Right cardiac atrium (tissue), 5 donors: ENCODE measurements around the gene SRP72. TPM values are rescaled to one million over a fixed set of nuclear protein-coding genes. Genes with fewer than 3 reads are reported as not detected.
"Not testable (repeated sequence)": the region's sequence is repeated elsewhere in the genome, so short reads cannot be mapped to it uniquely, and the experiment has no call there.

Experiments used
- ATAC-seq, 2 donors: fragments of 200-7000 bp; cut with Tn5 transposase; one replicate each; pipeline versions ENCODE4 v1.8.0 to v1.9.1; 2020; ENCODE audit warnings: moderate library complexity in 2 of 2, mild to moderate bottlenecking in 1 of 2
- DNase-seq, 3 donors: peaks; one replicate each; pipeline ENCODE4 v3.0.0-alpha.2; 2020
- H3K27ac ChIP-seq: one replicate; pipeline ENCODE4 v1.5.1; 2013; ENCODE audit warnings: mild to moderate bottlenecking, low read length, control low read depth, moderate library complexity
- H3K27me3 ChIP-seq: one replicate; pipeline ENCODE4 v1.6.1; 2013; ENCODE audit not compliant: control insufficient read depth, insufficient read depth
- H3K4me1 ChIP-seq: one replicate; pipeline ENCODE4 v1.6.1; 2013; ENCODE audit warnings: low read length; ENCODE audit not compliant: control insufficient read depth, insufficient read depth
- H3K4me3 ChIP-seq: one replicate; pipeline ENCODE4 v1.5.1; 2013; ENCODE audit warnings: low read length, control low read depth
- H3K9me3 ChIP-seq: one replicate; pipeline ENCODE4 v1.6.1; 2013; ENCODE audit warnings: low read length; ENCODE audit not compliant: control insufficient read depth
- WGBS: extraction: QIAGEN DNeasy Blood & Tissue Kit; methylation state at CpG from one replicate; pipeline ENCODE4 v1.1.7; 2013; 5-methylcytosine and 5-hydroxymethylcytosine counted together
- intact Hi-C, 4 donors: fragments of 100-400 bp; cut with DNase I; formaldehyde crosslinking; loops; one replicate each; pipeline versions ENCODE4 v1.11.0 to v1.14.0; 2022 to 2023
- polyA plus RNA-seq: library from polyadenylated mRNA; stranded (reverse); fragments of 200-250 nt; gene quantifications from one replicate; pipeline ENCODE4 v1.2.3, GENCODE V29; 2013
- total RNA-seq, 4 donors: library from RNA; stranded (reverse); fragmentation: NEBNext Ultra II Directional; extraction: Animal tissue kit (Norgen Biotek cat#: 25700); gene quantifications; one replicate each; pipeline ENCODE4 v1.2.1, GENCODE V29; 2021
- donor health status: healthy with polysubstance abuse.
- donor health status: DM: no; HTN: yes; CAD: no.
- donor health status: DM: no; HTN: no; CAD: no.
- donor health status: DM: no; HTN: yes; CAD: no; lungs with severe emphysema.
- donor health status: DM: yes; HTN: yes; CAD: no.

The SRP72 gene
- total and polyA plus RNA-seq, 5 donors, result 16.5 to 53.7 (median 36.2) TPM

DNA sequence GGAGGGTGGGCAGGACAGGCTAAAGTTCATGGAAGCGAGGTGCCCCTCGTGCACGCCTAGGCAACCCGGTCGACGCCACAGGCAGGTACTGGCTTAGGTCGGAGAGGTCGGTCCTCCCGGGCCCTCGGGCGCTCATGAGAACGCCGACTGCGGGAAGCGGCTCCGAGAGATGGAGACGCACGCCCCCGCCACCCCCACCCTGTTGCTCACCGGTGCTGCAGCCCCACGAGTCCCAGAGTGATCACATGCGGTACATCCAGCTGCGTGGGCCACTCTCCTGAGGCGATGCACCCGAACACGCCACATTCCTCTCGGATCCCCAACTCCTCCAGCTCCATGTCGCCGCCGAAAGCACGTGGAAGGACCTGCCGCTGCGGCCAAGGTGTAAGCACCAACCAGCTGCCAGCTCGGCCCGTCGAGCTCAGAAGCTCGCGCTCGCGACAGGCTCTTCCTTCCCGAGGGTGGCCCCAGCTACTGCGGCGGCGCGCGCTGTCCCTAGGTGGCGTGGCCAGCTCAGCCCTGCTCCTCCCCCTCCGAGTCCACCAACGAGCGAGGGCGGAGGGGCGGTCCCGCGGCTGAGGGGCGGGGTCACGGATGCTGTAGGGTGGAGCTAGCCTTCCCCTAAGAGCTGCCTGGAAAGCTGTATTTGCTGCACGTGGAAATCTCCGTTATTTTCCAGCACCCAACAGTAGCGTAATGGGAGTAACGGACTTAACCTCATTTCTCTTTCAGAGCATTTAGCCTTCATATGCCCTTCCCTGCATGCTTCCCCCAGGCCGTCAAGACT lies 32.1 kb upstream of the SRP72 start, which contains the start of gene PPAT:
Gene PPAT, minus strand, starts transcription at position 476 of the 787 bp plus-strand sequence. Its CDS starts 138 bp downstream, at position 338.
- Histone ChIP-seq H3K4me3 (peak within 1 kb of the TSS; percentile 80), H3K27ac (peak within 1 kb of the TSS; percentile 99), H3K4me1 (no peaks in the 10 kb centered on the region), H3K9me3 (no peaks in the 10 kb centered on the region), H3K27me3 (no peaks in the 10 kb centered on the region)
- intact Hi-C loops, result no loop called here
- DNase-seq (peak; percentile 98 to 99 (median 99)), ATAC-seq (peak; percentile 98)
- under 1% methylated on average over 61 of the region's 61 CpGs for WGBS

DNA sequence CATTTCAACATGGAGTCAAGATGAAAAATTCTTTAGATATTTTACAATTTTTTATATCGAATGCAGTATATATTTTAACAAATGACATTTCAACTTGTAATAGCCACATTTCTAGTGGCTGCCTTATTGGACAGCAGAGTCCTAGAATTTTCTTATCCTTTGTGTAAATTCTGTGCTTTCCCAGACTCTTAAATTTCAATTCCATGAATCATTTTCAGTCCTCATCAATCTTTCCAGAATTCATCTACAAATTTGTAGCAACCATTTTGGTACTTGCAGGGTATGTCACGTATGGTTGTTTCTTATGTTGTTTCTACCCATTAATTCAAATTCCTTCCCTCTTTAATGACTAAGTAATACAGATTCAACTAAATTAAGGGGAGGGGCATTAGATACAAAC lies 28.7 kb upstream of the SRP72 start:
- DNase-seq, result no peak
- Histone ChIP-seq H3K4me3 (no peak overlapping the region), H3K27ac (no peak overlapping the region), H3K27me3 (no peaks in the 10 kb centered on the region), H3K9me3 (no peaks in the 10 kb centered on the region), H3K4me1 (no peaks in the 10 kb centered on the region)
- intact Hi-C loops, result no loop called here
- WGBS, result 94% methylated on average over 2 of the region's 2 CpGs
- no peak for ATAC-seq

DNA sequence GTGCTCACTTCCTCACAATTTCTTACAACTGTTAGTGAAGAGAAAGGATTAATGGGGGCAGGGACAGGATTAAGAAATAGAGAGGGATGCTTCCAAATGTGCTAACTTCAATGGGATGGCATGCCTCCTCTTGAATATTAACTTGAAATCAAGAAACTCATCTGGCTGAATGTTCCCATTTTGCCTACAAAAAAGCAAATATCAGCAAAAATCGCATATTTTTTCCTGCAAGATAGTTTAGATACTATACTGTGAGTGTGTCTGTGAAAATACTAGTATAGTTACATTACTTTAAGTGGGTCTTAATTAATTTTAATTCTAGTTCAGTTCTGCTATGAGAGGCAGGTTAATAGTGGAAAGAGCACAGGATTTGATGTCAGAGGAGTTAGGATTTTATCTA lies 26.4 kb upstream of the SRP72 start:
- no peaks in the 10 kb centered on the region for H3K27me3 ChIP-seq
- H3K9me3 ChIP-seq, result no peaks in the 10 kb centered on the region
- DNase-seq (no peak), ATAC-seq (no peak)
- H3K4me3 ChIP-seq, result no peak overlapping the region
- no peak overlapping the region for H3K27ac ChIP-seq
- intact Hi-C loops, result no loop called here
- 91% methylated on average over 1 of the region's 1 CpG for WGBS
- H3K4me1 ChIP-seq, result no peaks in the 10 kb centered on the region

DNA sequence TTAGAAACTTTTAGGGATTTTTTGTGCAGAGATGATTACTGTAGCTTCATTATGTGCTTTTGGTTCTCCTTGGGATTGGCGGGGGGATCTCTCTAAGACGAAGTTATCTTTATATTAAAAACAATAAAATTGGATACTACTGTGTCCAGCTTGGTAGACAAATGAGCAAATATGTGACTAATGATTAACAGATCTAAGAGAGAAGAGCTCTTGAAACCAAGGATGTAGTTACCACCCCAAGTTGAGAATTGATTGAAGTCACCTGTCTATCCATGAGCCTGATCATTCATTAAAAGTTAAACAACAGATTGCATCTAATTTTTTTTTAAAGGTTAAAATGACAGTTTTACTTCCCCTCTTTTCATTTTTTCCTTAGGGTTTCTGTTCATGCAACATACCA lies 22.7 kb upstream of the SRP72 start:
- ATAC-seq, result no peak
- no peak overlapping the region for H3K4me3 ChIP-seq
- intact Hi-C loops, result no loop called here

DNA sequence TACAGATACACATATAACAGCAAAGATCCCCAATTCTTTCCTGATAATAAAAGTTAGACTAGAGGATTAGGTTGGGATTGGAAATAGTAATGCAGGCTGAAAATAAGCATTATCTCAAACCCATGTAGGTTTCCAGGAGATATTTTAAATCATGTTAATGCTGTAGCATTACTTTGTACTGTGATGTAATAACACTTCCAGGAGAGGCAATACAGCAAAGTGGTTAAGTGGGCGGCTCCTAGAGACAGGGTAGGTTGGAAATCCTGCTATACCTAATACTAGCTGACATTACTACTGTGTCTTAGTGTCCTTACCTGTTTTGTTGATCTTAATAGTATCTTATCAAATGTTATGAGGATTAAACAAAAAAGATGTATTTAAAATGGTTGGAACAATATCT lies 21.7 kb upstream of the SRP72 start:
- Histone ChIP-seq H3K4me1 (no peaks in the 10 kb centered on the region), H3K27ac (no peak overlapping the region), H3K4me3 (no peak overlapping the region), H3K27me3 (no peaks in the 10 kb centered on the region), H3K9me3 (no peaks in the 10 kb centered on the region)
- WGBS, result 91% methylated on average over 1 of the region's 1 CpG
- intact Hi-C loops, result no loop called here
- ATAC-seq (no peak), DNase-seq (no peak)

More for the DNA sequence above, 22.7 kb upstream of the SRP72 start:
- 94% methylated on average over 2 of the region's 2 CpGs for WGBS
- H3K4me1 ChIP-seq, result no peaks in the 10 kb centered on the region
- H3K27me3 ChIP-seq, result no peaks in the 10 kb centered on the region
- no peak overlapping the region for H3K27ac ChIP-seq
- no peak for DNase-seq
- H3K9me3 ChIP-seq, result no peaks in the 10 kb centered on the region

DNA sequence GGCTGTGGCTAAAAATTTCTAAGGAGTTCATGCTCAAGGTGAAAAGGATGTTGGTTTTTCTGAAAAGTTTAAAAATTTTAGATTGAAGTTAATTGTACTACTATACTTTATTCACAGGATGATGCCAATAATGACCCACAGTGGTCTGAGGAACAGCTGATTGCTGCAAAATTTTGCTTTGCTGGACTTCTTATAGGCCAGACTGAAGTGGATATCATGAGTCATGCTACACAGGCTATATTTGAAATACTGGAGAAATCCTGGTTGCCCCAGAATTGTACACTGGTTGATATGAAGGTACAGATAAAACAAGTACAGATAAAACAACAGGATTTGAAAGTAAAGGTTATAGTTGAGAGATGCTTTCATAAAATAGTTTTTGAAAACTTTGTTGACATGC lies 19.1 kb upstream of the SRP72 start:
- no peak for DNase-seq
- Histone ChIP-seq H3K4me3 (no peak overlapping the region), H3K4me1 (no peaks in the 10 kb centered on the region), H3K27ac (no peak overlapping the region), H3K27me3 (no peaks in the 10 kb centered on the region), H3K9me3 (no peaks in the 10 kb centered on the region)
- ATAC-seq, result no peak
- intact Hi-C loops, result no loop called here

DNA sequence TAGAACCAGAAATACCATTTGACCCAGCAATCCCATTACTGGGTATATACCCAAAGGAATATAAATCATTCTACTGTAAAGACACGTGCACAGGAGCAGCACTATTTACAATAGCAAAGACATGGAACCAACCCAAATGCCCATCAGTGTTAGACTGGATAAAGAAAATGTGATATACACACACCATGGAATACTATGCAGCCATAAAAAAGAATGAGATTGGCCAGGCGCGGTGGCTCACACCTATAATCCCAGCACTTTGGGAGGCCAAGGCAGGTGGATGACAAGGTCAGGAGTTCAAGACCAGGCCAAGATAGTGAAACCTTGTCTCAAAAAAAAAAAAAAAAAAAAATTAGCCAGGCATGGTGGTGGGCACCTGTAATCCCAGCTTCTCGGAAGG lies 17.9 kb upstream of the SRP72 start:
- H3K27ac ChIP-seq, H3K4me1 ChIP-seq, intact Hi-C loops, ATAC-seq, H3K9me3 ChIP-seq, DNase-seq, H3K4me3 ChIP-seq, H3K27me3 ChIP-seq: not testable (repeated sequence)
- 99% methylated on average over 4 of the region's 4 CpGs for WGBS

DNA sequence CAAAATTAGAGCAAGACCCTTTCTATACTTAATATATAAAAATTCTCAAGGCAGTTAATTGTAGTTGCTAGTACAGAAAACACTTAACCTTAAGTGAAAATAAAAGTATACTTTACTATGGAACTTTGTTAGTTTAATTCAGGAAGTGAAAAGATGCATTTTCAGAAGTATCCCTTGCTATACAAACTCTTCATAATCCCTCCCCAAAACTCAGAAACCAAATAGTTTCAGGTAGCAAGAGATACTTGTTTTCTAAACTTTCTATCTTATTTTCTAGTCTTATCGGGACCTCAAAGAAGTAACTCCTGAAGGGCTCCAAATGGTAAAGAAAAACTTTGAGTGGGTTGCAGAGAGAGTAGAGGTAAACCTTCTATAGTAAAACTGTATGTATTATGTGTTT lies 17.1 kb upstream of the SRP72 start:
- H3K9me3 ChIP-seq, result no peaks in the 10 kb centered on the region
- WGBS, result 98% methylated on average over 1 of the region's 1 CpG
- intact Hi-C loops, result no loop called here
- H3K27me3 ChIP-seq, result no peaks in the 10 kb centered on the region
- no peaks in the 10 kb centered on the region for H3K4me1 ChIP-seq
- H3K27ac ChIP-seq, result no peak overlapping the region
- no peak overlapping the region for H3K4me3 ChIP-seq
- DNase-seq, result no peak
- no peak for ATAC-seq

DNA sequence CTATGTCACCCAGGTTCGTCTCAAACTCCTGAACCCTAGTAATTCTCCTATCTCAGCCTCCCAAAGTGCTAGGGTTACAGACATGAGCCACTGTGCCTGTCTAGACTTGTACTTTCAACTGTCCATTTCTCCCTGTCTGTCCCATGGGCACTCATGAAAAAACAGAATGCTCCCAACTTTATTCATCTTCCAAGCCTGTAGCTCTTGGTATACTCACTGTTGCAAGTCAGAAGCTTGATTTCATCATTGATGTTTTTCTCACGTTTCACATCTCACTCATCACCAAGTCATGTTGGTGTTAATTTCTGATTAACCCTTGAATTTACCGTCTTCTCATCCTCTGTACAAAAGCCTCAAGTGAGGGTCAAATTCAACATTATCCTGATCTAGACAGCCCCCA lies 7.3 kb upstream of the SRP72 start:
- no peaks in the 10 kb centered on the region for H3K9me3 ChIP-seq
- peaks cover 6% of the 10 kb centered on the region for H3K4me1 ChIP-seq
- H3K4me3 ChIP-seq, result no peak overlapping the region
- no peaks in the 10 kb centered on the region for H3K27me3 ChIP-seq
- 71% methylated on average over 3 of the region's 3 CpGs for WGBS
- no peak for ATAC-seq
- intact Hi-C loops, result no loop called here
- H3K27ac ChIP-seq, result no peak overlapping the region
- DNase-seq, result no peak

DNA sequence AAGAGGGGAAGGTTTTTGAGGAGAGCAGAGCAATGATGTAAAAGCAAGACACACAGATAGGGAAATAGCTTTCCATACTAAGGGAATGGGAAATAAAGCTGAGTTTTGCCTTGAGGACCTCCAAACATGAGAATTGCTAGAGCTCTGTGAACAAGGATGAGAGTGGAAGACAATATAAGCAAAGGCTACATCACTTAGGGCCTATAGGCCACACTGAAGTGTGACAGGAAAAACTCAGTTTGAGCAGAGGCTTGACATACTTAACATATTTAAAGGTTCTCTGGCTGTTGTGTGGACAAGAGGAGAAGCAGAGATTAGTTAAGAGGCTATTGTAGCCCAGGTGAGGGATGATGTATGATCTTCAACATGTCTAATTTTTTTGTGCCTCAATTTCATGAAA lies 5.3 kb upstream of the SRP72 start:
- intact Hi-C loops, result no loop called here
- no peaks in the 10 kb centered on the region for H3K9me3 ChIP-seq
- H3K4me1 ChIP-seq, result peaks cover 9% of the 10 kb centered on the region
- no peaks in the 10 kb centered on the region for H3K27me3 ChIP-seq
- ATAC-seq (no peak), DNase-seq (no peak)
- no peak overlapping the region for H3K27ac ChIP-seq
- H3K4me3 ChIP-seq, result no peak overlapping the region

DNA sequence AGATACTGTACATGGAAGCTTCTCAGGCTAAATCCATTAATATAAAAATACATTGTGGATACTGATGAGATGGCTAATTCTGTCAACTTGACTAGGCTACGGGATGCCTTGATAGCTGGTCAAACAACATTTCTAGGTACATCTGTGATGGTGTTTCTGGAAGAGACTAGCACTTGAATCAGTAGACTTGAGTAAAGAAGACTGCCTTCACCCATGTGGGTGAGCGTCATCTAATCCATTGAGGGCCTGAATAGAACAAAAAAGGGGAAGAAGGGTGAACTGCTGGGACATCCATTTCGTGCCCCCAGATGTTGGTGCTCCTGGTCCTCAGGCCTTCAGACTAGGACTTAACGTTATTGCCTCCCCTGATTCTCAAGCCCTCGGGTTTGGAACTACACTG lies 3.7 kb upstream of the SRP72 start:
- H3K27me3 ChIP-seq, result no peaks in the 10 kb centered on the region
- no peak overlapping the region for H3K4me3 ChIP-seq
- peaks cover 9% of the 10 kb centered on the region for H3K4me1 ChIP-seq
- intact Hi-C loops, result no loop called here
- no peaks in the 10 kb centered on the region for H3K9me3 ChIP-seq
- no peak for ATAC-seq
- WGBS, result 92% methylated on average over 5 of the region's 5 CpGs
- H3K27ac ChIP-seq, result no peak overlapping the region
- no peak for DNase-seq

DNA sequence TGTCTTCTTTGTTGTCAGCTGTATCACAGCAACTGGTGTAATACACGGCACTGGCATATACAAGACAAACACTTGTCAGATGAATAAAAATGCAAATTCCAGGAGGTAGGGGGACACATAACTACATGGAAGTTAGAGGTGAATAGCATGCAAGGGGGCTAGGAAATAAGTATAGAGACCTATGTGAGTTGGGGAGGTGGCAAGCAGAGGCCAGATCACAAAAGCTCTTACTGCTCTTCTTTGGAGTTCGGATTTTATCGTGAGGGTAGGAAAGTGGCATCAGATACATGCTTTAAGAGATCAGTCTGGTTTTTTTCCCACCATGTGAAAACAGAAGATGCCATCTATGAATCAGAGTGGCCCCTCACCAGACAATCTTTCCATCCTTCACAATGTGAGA lies 2.8 kb upstream of the SRP72 start:
- Histone ChIP-seq H3K4me3 (no peak overlapping the region), H3K27me3 (no peaks in the 10 kb centered on the region), H3K27ac (no peak overlapping the region), H3K9me3 (no peaks in the 10 kb centered on the region), H3K4me1 (peaks cover 9% of the 10 kb centered on the region)
- ATAC-seq, result no peak
- intact Hi-C loops, result no loop called here
- DNase-seq, result no peak
- WGBS, result 75% methylated on average over 3 of the region's 3 CpGs
